ENCODE measurements around the gene DNAJC16.
"Not testable (repeated sequence)": the region's sequence is repeated elsewhere in the genome, so short reads cannot be mapped to it uniquely, and the experiment has no call there.

Gene DNAJC16

DNA sequence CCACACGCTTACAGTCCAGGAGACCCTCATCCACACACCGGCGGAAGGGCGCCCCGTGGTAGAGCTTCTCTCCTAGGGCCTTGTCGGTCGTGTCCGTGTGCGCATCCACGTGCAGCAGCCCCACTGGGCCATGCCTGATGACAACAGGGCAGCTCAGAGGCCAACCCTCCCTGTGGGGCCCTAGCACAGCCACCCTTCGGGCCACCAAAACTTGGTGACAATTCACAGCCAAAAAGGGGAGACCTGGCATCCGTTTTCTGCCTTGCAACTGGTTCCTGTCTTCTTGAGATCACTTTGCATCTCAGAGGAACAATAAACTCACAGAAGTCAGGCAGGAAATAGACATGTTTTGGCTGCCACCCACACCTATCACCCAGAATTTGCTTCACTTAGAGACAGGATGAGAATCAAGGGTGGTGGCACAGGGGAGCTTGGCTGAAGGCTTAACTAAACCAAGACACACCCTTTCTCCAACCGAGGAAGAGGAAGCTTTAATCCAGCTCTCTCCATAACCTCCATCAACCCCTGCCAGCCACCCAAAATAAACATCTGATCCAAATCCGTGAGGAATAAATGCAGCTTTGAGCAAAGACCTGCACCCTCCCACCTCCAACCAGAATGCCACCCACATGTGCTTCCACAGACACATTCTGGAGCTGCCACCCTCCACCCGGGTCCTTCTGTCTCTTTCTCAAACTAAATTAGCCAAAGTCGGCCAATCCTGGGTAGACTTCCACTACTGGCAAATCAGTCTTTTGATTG lies 52.5 kb downstream of the DNAJC16 start:
- no peak for FAIRE-seq
- DNase-seq (ENCODE audit: insufficient read length, low spot score): no peak

GRCh38 chr1:15579683-15580047 lies 53.0 kb downstream of the DNAJC16 start:
- FAIRE-seq (no peak), DNase-seq (ENCODE audit: insufficient read length, low spot score) (no peak)

- DNase-seq (ENCODE audit: insufficient read length, low spot score): no peak
- no peak for FAIRE-seq
Measured at GRCh38 chr1:15583016-15583706, 56.5 kb downstream of the DNAJC16 start.

GRCh38 chr1:15584489-15585363 lies 58.1 kb downstream of the DNAJC16 start, which contains the start of gene AGMAT:
TSS of gene AGMAT (minus strand) at chr1:15585051. CDS start at chr1:15584967, 84 bp downstream.
- no peak for DNase-seq (ENCODE audit: insufficient read length, low spot score)
- no peak for FAIRE-seq

DNA sequence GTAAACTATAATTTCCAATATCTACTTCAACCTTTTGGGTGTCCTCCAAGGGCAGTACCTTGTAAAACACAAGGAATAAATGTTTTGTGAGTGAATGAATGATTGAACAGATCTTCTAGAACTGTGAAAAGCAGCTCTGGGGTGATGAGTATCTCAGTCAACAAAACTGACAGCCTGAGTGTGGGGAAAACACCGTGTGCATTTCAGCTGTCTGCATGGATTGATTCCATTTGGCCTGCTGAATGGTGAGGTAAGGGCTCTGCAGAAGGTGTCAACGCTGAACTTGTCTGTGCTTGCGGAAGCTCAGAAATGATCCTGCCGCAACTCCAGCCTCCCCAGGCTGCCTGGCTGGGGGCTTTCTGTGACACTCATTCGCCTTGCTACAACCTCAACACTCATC lies 65.6 kb downstream of the DNAJC16 start:
- FAIRE-seq: no peak
- DNase-seq (ENCODE audit: insufficient read length, low spot score): no peak

GRCh38 chr1:15595809-15596617 lies 69.4 kb downstream of the DNAJC16 start:
- no peak for FAIRE-seq

DNA sequence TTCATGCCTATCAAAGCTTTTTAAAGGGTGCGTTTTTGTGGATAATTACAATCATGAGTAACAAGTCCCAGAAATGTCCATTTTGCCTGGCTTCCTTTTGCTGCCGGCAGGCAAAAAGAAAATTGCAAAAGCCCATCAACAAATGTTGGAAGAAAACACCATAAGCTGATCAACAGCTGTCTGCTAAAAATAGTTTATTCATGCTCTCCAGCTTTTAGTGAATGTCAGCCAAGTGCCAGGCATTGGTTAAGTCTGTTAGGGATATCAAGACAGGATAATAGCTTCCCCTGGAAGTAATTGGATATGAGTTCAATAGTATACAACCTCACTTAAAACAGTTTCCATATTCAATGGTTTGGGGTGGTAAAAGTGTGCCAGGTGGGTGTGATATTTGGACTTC lies 71.8 kb downstream of the DNAJC16 start:
- FAIRE-seq (no peak), DNase-seq (ENCODE audit: insufficient read length, low spot score) (no peak)

More at GRCh38 chr1:15595809-15596617, 69.4 kb downstream of the DNAJC16 start:
- DNase-seq (ENCODE audit: insufficient read length, low spot score): no peak

DNA sequence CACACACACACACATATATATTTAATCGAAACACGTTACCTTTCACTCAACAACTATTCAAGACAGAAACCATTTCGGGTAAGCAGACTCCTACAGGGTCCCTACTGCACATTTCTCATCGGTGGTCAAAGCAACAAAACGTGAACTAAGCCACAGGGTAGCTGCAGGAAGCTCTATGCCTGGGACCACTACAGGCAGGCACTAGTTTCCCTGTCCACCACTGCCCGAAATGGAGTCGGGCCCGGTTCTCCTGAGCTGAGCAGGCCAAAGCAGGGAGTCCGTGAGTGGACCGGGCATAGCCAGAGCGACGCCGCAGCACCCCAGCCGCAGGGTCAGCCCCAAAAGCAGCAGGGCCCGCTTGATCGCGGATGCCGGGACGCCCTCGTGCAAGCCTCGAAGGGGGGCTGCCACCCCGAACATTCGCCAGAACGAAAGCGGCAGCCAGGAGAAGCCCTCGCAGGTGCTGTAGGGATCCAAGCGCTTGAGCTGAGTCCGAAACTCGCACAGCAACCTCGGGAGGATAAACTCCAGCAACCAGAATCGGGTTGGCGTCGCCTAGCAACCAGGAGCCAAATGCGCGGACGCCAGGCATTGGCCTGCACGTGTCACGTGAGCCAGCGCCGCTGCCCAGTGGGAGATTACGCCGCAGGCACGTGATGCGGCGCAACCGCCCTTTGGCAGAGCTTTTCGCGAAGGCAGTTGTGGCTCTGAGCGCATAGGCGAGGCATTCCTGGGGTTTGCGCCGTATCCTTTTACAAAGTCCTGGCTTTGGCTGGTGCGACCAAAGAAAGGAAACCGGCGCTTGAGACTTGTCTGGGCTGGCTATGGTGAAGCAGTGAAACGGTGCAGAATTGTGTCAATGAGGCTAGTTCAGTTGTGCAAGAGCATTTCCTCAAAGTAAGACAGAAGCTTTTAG lies 76.7 kb downstream of the DNAJC16 start:
- DNase-seq (ENCODE audit: insufficient read length, low spot score) (peak; percentile 97), FAIRE-seq (peak; percentile 97)

- not testable (repeated sequence) for DNase-seq (ENCODE audit: insufficient read length, low spot score); FAIRE-seq
Measured at GRCh38 chr1:15603966-15604282, 77.3 kb downstream of the DNAJC16 start.

- FAIRE-seq: not testable (repeated sequence)
Measured at GRCh38 chr1:15604400-15604799, 77.8 kb downstream of the DNAJC16 start.

GRCh38 chr1:15605398-15606383 lies 79.0 kb downstream of the DNAJC16 start:
- FAIRE-seq (no peak), DNase-seq (ENCODE audit: insufficient read length, low spot score) (no peak)

More at GRCh38 chr1:15604400-15604799, 77.8 kb downstream of the DNAJC16 start:
- not testable (repeated sequence) for DNase-seq (ENCODE audit: insufficient read length, low spot score)

DNA sequence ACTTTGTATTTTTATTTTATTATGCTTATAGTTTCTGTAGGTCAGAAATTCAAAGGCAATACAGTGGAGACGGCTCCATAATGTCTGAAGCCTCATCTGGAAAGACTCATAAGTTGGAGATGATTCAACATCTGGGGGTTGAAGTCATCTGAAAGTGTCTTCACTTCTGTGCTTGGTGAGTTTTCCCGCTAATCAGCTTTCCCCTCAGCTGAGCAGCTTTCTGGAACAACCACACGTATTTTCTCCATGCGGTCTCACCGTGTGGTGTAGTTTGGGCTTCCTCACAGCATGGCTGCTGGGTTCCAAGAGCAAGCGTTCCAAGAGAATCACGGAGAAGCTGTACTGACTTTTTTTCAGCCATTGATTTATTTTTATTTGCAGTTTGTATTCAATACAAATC lies 83.0 kb downstream of the DNAJC16 start:
- DNase-seq (ENCODE audit: insufficient read length, low spot score) (no peak), FAIRE-seq (no peak)

DNA sequence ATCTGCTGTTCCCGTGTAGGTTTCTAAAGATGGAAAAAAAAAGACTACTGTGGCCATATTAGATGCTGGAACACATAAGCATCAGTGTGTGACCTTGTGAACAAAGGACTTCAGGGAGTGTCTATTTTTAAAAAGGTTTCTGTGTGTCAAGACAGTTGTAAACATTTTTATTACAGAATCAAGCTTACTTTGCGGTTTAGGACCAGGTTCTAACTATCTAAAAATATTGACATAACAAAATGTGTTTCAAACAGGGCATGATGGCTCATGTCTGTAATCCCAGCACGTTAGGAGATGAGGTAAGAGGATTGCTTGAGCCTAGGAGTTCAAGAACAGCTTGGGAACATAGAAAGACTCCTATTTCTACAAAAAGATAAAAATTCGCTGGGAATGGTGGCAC lies 83.5 kb downstream of the DNAJC16 start:
- FAIRE-seq (no peak), DNase-seq (ENCODE audit: insufficient read length, low spot score) (no peak)

GRCh38 chr1:15616373-15617172 lies 89.9 kb downstream of the DNAJC16 start:
- FAIRE-seq (no peak), DNase-seq (ENCODE audit: insufficient read length, low spot score) (peak; percentile 19)

- FAIRE-seq (peak; percentile 99), DNase-seq (ENCODE audit: insufficient read length, low spot score) (peak; percentile 91)
Measured at GRCh38 chr1:15617173-15618076, 90.8 kb downstream of the DNAJC16 start, which contains the start of gene DDI2. TSS of gene DDI2 (plus strand) at chr1:15617458. CDS start at chr1:15617671, 213 bp downstream.

- DNase-seq (ENCODE audit: insufficient read length, low spot score): no peak
- no peak for FAIRE-seq
Measured at GRCh38 chr1:15618077-15618654, 91.5 kb downstream of the DNAJC16 start.

Data from HTR-8/SVneo (cell line).